NCI-H2029 treated with DMSO at 0.1 percent for 48 hours (cell line): ENCODE measurements around the gene STK17B.
"Not testable (repeated sequence)": the region's sequence is repeated elsewhere in the genome, so short reads cannot be mapped to it uniquely, and the experiment has no call there.

Experiments used
- DNase-seq: peaks from one replicate; lab custom pipeline; 2025; lab: John Stamatoyannopoulos, UW

The STK17B gene

GRCh38 chr2:196112418-196113034 is 58.9 kb downstream of the STK17B start:
- no peak for DNase-seq

GRCh38 chr2:196108604-196109003 is 62.8 kb downstream of the STK17B start:
- no peak for DNase-seq

GRCh38 chr2:196105951-196106350 is 65.4 kb downstream of the STK17B start:
- no peak for DNase-seq

- no peak for DNase-seq
Observed at GRCh38 chr2:196104066-196104465, 67.3 kb downstream of the STK17B start.

GRCh38 chr2:196103626-196104025 is 67.8 kb downstream of the STK17B start:
- no peak for DNase-seq

- DNase-seq, result no peak
Observed at GRCh38 chr2:196101325-196101991, 69.9 kb downstream of the STK17B start.

GRCh38 chr2:196099916-196100315 is 71.5 kb downstream of the STK17B start:
- DNase-seq, result no peak

- no peak for DNase-seq
Observed at GRCh38 chr2:196097864-196098660, 73.3 kb downstream of the STK17B start.

GRCh38 chr2:196096982-196097745 is 74.2 kb downstream of the STK17B start:
- DNase-seq, result no peak

GRCh38 chr2:196096264-196096663 is 75.1 kb downstream of the STK17B start:
- no peak for DNase-seq

- not testable (repeated sequence) for DNase-seq
Observed at GRCh38 chr2:196089448-196089847, 81.9 kb downstream of the STK17B start.

GRCh38 chr2:196088203-196088602 is 83.2 kb downstream of the STK17B start:
- DNase-seq, result no peak

- no peak for DNase-seq
Observed at GRCh38 chr2:196086517-196087368, 84.6 kb downstream of the STK17B start.

- DNase-seq, result no peak
Observed at GRCh38 chr2:196083601-196084000, 87.8 kb downstream of the STK17B start.
